HG02571 (cell line): ENCODE measurements around the gene STAG1.
"Not testable (repeated sequence)": the region's sequence is repeated elsewhere in the genome, so short reads cannot be mapped to it uniquely, and the experiment has no call there.

ENCODE experiments used
- ATAC-seq: cut with Tn5 transposase; IDR thresholded peaks from one replicate; pipeline ENCODE4 v1.9.1; 2021; ENCODE audit warnings: mild to moderate bottlenecking, moderate library complexity; ENCODE audit not compliant: unreplicated experiment

Gene STAG1

GRCh38 chr3:136516095-136516494 is 236.1 kb downstream of the STAG1 start:
- ATAC-seq, result no peak

- not testable (repeated sequence) for ATAC-seq
These were observed 237.6 kb downstream of the STAG1 start for GRCh38 chr3:136514533-136514932.

GRCh38 chr3:136513367-136513766 is 238.8 kb downstream of the STAG1 start:
- ATAC-seq, result no peak

- ATAC-seq, result no peak
These were observed 239.8 kb downstream of the STAG1 start for GRCh38 chr3:136512381-136512780.

GRCh38 chr3:136505676-136506075 is 246.5 kb downstream of the STAG1 start:
- ATAC-seq, result no peak

GRCh38 chr3:136503056-136503455 is 249.1 kb downstream of the STAG1 start:
- no peak for ATAC-seq

GRCh38 chr3:136498919-136499447 is 253.2 kb downstream of the STAG1 start:
- ATAC-seq, result no peak

GRCh38 chr3:136495213-136495612 is 257.0 kb downstream of the STAG1 start:
- ATAC-seq, result no peak

GRCh38 chr3:136490646-136491405 is 261.4 kb downstream of the STAG1 start:
- no peak for ATAC-seq

GRCh38 chr3:136485777-136486176 is 266.4 kb downstream of the STAG1 start:
- no peak for ATAC-seq

GRCh38 chr3:136476280-136476679 is 275.9 kb downstream of the STAG1 start:
- no peak for ATAC-seq

GRCh38 chr3:136474876-136475275 is 277.3 kb downstream of the STAG1 start:
- ATAC-seq, result not testable (repeated sequence)

- no peak for ATAC-seq
These were observed 278.4 kb downstream of the STAG1 start for GRCh38 chr3:136473716-136474326.

GRCh38 chr3:136465296-136465695 is 286.9 kb downstream of the STAG1 start:
- ATAC-seq, result no peak

GRCh38 chr3:136464502-136464901 is 287.7 kb downstream of the STAG1 start:
- ATAC-seq, result no peak

- no peak for ATAC-seq
These were observed 289.0 kb downstream of the STAG1 start for GRCh38 chr3:136463170-136463569.

- ATAC-seq, result no peak
These were observed 294.4 kb downstream of the STAG1 start for GRCh38 chr3:136457793-136458192.

GRCh38 chr3:136456196-136456595 is 296.0 kb downstream of the STAG1 start:
- no peak for ATAC-seq

- no peak for ATAC-seq
These were observed 307.6 kb downstream of the STAG1 start for GRCh38 chr3:136444581-136444980.

GRCh38 chr3:136437043-136437442 is 315.1 kb downstream of the STAG1 start:
- no peak for ATAC-seq

GRCh38 chr3:136434429-136434828 is 317.7 kb downstream of the STAG1 start:
- ATAC-seq, result no peak

GRCh38 chr3:136432685-136433084 is 319.5 kb downstream of the STAG1 start:
- ATAC-seq, result no peak
